Medulla oblongata (tissue), 1 donor: ENCODE results near the gene MAPK7.
A peak's percentile ranks its signal among the peaks of the same experiment; 100 is the strongest.

Experiments
- DNase-seq: peaks from one replicate; pipeline ENCODE4 v3.0.0-alpha.2; 2015; ENCODE audit errors: extremely low spot score

MAPK7 gene

GRCh38 chr17:19378416-19379360 lies at the start of gene MAPK7:
MAPK7 (plus strand) TSS chr17:19378498; CDS start chr17:19378901, 403 bp downstream.
- no peak for DNase-seq

- no peak for DNase-seq
These were observed 49.2 kb upstream of the MAPK7 start for GRCh38 chr17:19329136-19329535.

- DNase-seq: no peak
These were observed 48.5 kb upstream of the MAPK7 start for GRCh38 chr17:19329839-19330238.

- DNase-seq: no peak
These were observed 48.0 kb upstream of the MAPK7 start for GRCh38 chr17:19330271-19330670.

GRCh38 chr17:19331134-19331533 lies 47.2 kb upstream of the MAPK7 start:
- no peak for DNase-seq

- no peak for DNase-seq
These were observed 46.6 kb upstream of the MAPK7 start for GRCh38 chr17:19331543-19332245.

GRCh38 chr17:19332371-19333131 lies 45.7 kb upstream of the MAPK7 start:
- DNase-seq: no peak

- no peak for DNase-seq
These were observed 45.2 kb upstream of the MAPK7 start for GRCh38 chr17:19333132-19333440.

GRCh38 chr17:19333736-19334290 lies 44.5 kb upstream of the MAPK7 start:
- no peak for DNase-seq

GRCh38 chr17:19334331-19334730 lies 44.0 kb upstream of the MAPK7 start:
- no peak for DNase-seq

- no peak for DNase-seq
These were observed 42.2 kb upstream of the MAPK7 start for GRCh38 chr17:19335951-19336631.

GRCh38 chr17:19336938-19337711 lies 41.2 kb upstream of the MAPK7 start:
- peak; percentile 68 for DNase-seq

- no peak for DNase-seq
These were observed 40.6 kb upstream of the MAPK7 start for GRCh38 chr17:19337712-19338023.

GRCh38 chr17:19338031-19338990 lies 40.0 kb upstream of the MAPK7 start:
- peak; percentile 64 for DNase-seq

- DNase-seq: no peak
These were observed 38.9 kb upstream of the MAPK7 start for GRCh38 chr17:19339341-19339815.

GRCh38 chr17:19341211-19341631 lies 37.1 kb upstream of the MAPK7 start:
- DNase-seq: no peak

GRCh38 chr17:19341641-19342610 lies 36.4 kb upstream of the MAPK7 start:
- no peak for DNase-seq

- DNase-seq: no peak
These were observed 35.6 kb upstream of the MAPK7 start for GRCh38 chr17:19342611-19343255.
